ENCODE measurements around the gene LRRC73.

GRCh38 chr6:43476746-43477145 lies 33.4 kb downstream of the LRRC73 start:
- TF ChIP-seq, protein P1, sequence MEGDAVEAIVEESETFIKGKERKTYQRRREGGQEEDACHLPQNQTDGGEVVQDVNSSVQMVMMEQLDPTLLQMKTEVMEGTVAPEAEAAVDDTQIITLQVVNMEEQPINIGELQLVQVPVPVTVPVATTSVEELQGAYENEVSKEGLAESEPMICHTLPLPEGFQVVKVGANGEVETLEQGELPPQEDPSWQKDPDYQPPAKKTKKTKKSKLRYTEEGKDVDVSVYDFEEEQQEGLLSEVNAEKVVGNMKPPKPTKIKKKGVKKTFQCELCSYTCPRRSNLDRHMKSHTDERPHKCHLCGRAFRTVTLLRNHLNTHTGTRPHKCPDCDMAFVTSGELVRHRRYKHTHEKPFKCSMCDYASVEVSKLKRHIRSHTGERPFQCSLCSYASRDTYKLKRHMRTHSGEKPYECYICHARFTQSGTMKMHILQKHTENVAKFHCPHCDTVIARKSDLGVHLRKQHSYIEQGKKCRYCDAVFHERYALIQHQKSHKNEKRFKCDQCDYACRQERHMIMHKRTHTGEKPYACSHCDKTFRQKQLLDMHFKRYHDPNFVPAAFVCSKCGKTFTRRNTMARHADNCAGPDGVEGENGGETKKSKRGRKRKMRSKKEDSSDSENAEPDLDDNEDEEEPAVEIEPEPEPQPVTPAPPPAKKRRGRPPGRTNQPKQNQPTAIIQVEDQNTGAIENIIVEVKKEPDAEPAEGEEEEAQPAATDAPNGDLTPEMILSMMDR (conservative IDR thresholded peaks at IDR 0.05), result no peak
- TF ChIP-seq EZH2 (IDR thresholded peaks at IDR 0.05; ENCODE audit: low read depth), result no peak

Measured in PC-9 (cell line).